Neuronal stem cell (in vitro differentiated cells): ENCODE data around the gene ANK2.

ENCODE experiments used
- DNase-seq: peaks from one replicate; pipeline ENCODE4 v3.0.0-alpha.2; 2013; ENCODE audit warnings: low spot score
- H2AFZ ChIP-seq: one replicate; pipeline ENCODE4 v1.6.1; 2013; ENCODE audit warnings: mild to moderate bottlenecking, low read length, inconsistent platforms
- H2AK5ac ChIP-seq: 2 replicates; pipeline ENCODE4 v1.6.1; 2013; ENCODE audit warnings: low read depth, mild to moderate bottlenecking, inconsistent platforms, low read length, moderate library complexity, mixed read lengths
- H2BK120ac ChIP-seq: 2 replicates; pipeline ENCODE4 v1.6.1; 2013; ENCODE audit warnings: low read depth, mild to moderate bottlenecking, inconsistent platforms, low read length, moderate library complexity, mixed read lengths
- H2BK12ac ChIP-seq: one replicate; pipeline ENCODE4 v1.6.1; 2013; ENCODE audit warnings: low read length, inconsistent platforms
- H2BK15ac ChIP-seq: 2 replicates; pipeline ENCODE4 v1.6.1; 2013; ENCODE audit warnings: mild to moderate bottlenecking, low read length, inconsistent platforms, mixed read lengths
- H2BK5ac ChIP-seq: one replicate; pipeline ENCODE4 v1.6.1; 2013; ENCODE audit warnings: inconsistent platforms, mild to moderate bottlenecking, low read length, moderate library complexity
- H3K14ac ChIP-seq: one replicate; pipeline ENCODE4 v1.6.1; 2013; ENCODE audit warnings: low read length, inconsistent platforms
- H3K18ac ChIP-seq: 2 replicates; pipeline ENCODE4 v1.6.1; 2013; ENCODE audit warnings: low read length, inconsistent platforms
- H3K23ac ChIP-seq: 2 replicates; pipeline ENCODE4 v1.6.1; 2013; ENCODE audit warnings: low read depth, mild to moderate bottlenecking, mixed read lengths, low read length, inconsistent platforms; ENCODE audit not compliant: poor library complexity
- H3K27ac ChIP-seq: replicated peaks from 3 replicates; pipeline ENCODE4 v1.5.1; 2013; ENCODE audit warnings: low read length, inconsistent platforms
- H3K27me3 ChIP-seq, 3 experiments: 2 replicates each; pipeline ENCODE4 v1.6.1; 2013; ENCODE audit warnings: low read length in 3 of 3, mild to moderate bottlenecking in 2 of 3, inconsistent platforms in 1 of 3, low read depth in 1 of 3, mixed read lengths in 1 of 3, moderate library complexity in 1 of 3; ENCODE audit not compliant: control insufficient read depth in 3 of 3, insufficient read depth in 3 of 3
- H3K36me3 ChIP-seq, 2 donors: replicated peaks in 1 of 2; 2 replicates each; pipeline ENCODE4 v1.6.1; 2013; ENCODE audit warnings: low read length in 2 of 2; ENCODE audit not compliant: control insufficient read depth in 2 of 2, insufficient read depth in 2 of 2
- H3K4ac ChIP-seq: 2 replicates; pipeline ENCODE4 v1.6.1; 2013; ENCODE audit warnings: inconsistent platforms, mild to moderate bottlenecking, low read length, moderate library complexity
- H3K4me1 ChIP-seq, 2 donors: 1 replicate in 1 of 2; 2 replicates in 1 of 2; pipeline ENCODE4 v1.6.1; 2013; ENCODE audit warnings: low read length in 2 of 2, low read depth in 1 of 2; ENCODE audit not compliant: control insufficient read depth in 2 of 2, insufficient read depth in 1 of 2
- H3K4me2 ChIP-seq: one replicate; pipeline ENCODE4 v1.6.1; 2013; ENCODE audit warnings: mild to moderate bottlenecking, low read length, inconsistent platforms; ENCODE audit not compliant: insufficient read depth, poor library complexity, severe bottlenecking
- H3K4me3 ChIP-seq, 2 donors: 2 replicates each; pipeline ENCODE4 v1.5.1; 2013; ENCODE audit warnings: low read length in 2 of 2, mild to moderate bottlenecking in 2 of 2, inconsistent platforms in 1 of 2, moderate library complexity in 1 of 2
- H3K79me1 ChIP-seq: one replicate; pipeline ENCODE4 v1.6.1; 2013; ENCODE audit warnings: low read depth, mild to moderate bottlenecking, inconsistent platforms, low read length, moderate library complexity
- H3K9ac ChIP-seq: one replicate; pipeline ENCODE4 v1.6.1; 2013; ENCODE audit warnings: mild to moderate bottlenecking, low read depth, low read length, inconsistent platforms; ENCODE audit not compliant: poor library complexity
- H3K9me3 ChIP-seq, 2 donors: replicated peaks in 1 of 2; 2 replicates each; pipeline versions ENCODE3 to v1.6.1; 2013; ENCODE audit warnings: low read length in 2 of 2, mild to moderate bottlenecking in 2 of 2, inconsistent platforms in 1 of 2, low read depth in 1 of 2, mixed read lengths in 1 of 2, moderate library complexity in 1 of 2; ENCODE audit not compliant: control insufficient read depth in 2 of 2, insufficient read depth in 1 of 2
- H4K8ac ChIP-seq: one replicate; pipeline ENCODE4 v1.6.1; 2013; ENCODE audit warnings: low read depth, mild to moderate bottlenecking, inconsistent platforms, low read length, moderate library complexity
- H4K91ac ChIP-seq: one replicate; pipeline ENCODE4 v1.6.1; 2013; ENCODE audit warnings: low read length, low read depth, mild to moderate bottlenecking, inconsistent platforms; ENCODE audit not compliant: poor library complexity
- WGBS, 2 donors: extraction: QIAGEN DNeasy Blood & Tissue Kit; methylation state at CpG; one replicate each; pipeline ENCODE4 v1.1.7; 2013; ENCODE audit warnings: missing lambda C conversion rate in 2 of 2, mixed read lengths in 1 of 2; ENCODE audit not compliant: insufficient read length in 2 of 2, insufficient replicate concordance in 1 of 2; ENCODE audit errors: extremely low coverage in 2 of 2; 5-methylcytosine and 5-hydroxymethylcytosine counted together

ANK2 gene

DNA sequence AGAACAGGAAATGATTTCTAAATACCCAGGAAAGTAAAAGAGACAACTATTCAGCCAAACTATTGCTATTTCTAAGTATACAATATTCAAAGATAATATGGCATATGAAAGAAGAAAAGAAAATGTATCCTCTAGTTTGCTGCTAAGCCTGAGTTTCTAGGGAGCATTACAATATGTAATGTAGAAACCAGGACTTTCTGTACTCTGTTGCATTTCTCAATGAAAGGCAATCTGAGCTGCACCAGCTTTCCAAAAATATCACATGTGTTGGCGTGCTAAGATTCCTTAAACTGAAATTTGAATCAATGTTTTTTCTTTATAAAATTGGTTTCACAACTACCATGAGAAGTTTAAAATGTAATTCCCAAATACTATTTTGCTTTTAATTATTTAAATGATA, 129.6 kb downstream of the ANK2 start:
- H3K18ac ChIP-seq: no peak overlapping the region
- H3K14ac ChIP-seq: no peak overlapping the region
- H3K4me3 ChIP-seq: no peak overlapping the region
- H4K91ac ChIP-seq: no peak overlapping the region
- no peak overlapping the region for H4K8ac ChIP-seq
- H3K4me1 ChIP-seq: peaks cover 0 to 5% of the 10 kb centered on the region in 2 donors
- H3K4ac ChIP-seq: no peak overlapping the region
- H2BK5ac ChIP-seq: no peak overlapping the region
- no peak overlapping the region for H2BK12ac ChIP-seq
- no peak overlapping the region for H2AK5ac ChIP-seq
- H3K4me2 ChIP-seq: no peak overlapping the region
- no peak overlapping the region for H3K9ac ChIP-seq
- WGBS, 2 donors: no CpG with 5 or more reads among the region's 1 CpG
- no peaks in the 10 kb centered on the region for H3K36me3 ChIP-seq
- H3K23ac ChIP-seq: no peak overlapping the region
- no peaks in the 10 kb centered on the region for H3K27me3 ChIP-seq
- no peaks in the 10 kb centered on the region for H3K9me3 ChIP-seq
- H2AFZ ChIP-seq: no peak overlapping the region
- H2BK15ac ChIP-seq: no peak overlapping the region
- no peak overlapping the region for H2BK120ac ChIP-seq
- DNase-seq: no peak
- H3K79me1 ChIP-seq: no peaks in the 10 kb centered on the region
- H3K27ac ChIP-seq: no peak overlapping the region

- Histone ChIP-seq H3K36me3 (no peaks in the 10 kb centered on the region), H3K79me1 (no peaks in the 10 kb centered on the region), H3K14ac (no peak overlapping the region), H3K27me3 (no peaks in the 10 kb centered on the region), H3K4ac (no peak overlapping the region), H4K91ac (no peak overlapping the region), H3K9me3 (no peaks in the 10 kb centered on the region), H3K27ac (no peak overlapping the region), H3K9ac (no peak overlapping the region), H3K4me3 (no peak overlapping the region), H3K23ac (no peak overlapping the region), H4K8ac (no peak overlapping the region), H3K4me1 (peaks cover 0 to 5% of the 10 kb centered on the region in 2 donors), H2BK12ac (no peak overlapping the region), H3K4me2 (no peak overlapping the region), H2BK5ac (no peak overlapping the region), H2AK5ac (no peak overlapping the region), H2BK120ac (no peak overlapping the region), H3K18ac (no peak overlapping the region), H2AFZ (no peak overlapping the region), H2BK15ac (no peak overlapping the region)
- WGBS, 2 donors: no CpG with 5 or more reads among the region's 2 CpGs
- DNase-seq: no peak
Measured at GRCh38 chr4:113179996-113180395, 130.5 kb downstream of the ANK2 start.

GRCh38 chr4:113181289-113182007, 132.0 kb downstream of the ANK2 start:
- H3K9ac ChIP-seq: no peak overlapping the region
- no peak overlapping the region for H4K91ac ChIP-seq
- no peaks in the 10 kb centered on the region for H3K9me3 ChIP-seq
- no peak overlapping the region for H3K4me3 ChIP-seq
- no peak overlapping the region for H3K14ac ChIP-seq
- H3K4ac ChIP-seq: no peak overlapping the region
- H2BK120ac ChIP-seq: no peak overlapping the region
- H3K27ac ChIP-seq: no peak overlapping the region
- H2BK15ac ChIP-seq: no peak overlapping the region
- H2AK5ac ChIP-seq: no peak overlapping the region
- H2BK12ac ChIP-seq: no peak overlapping the region
- H3K36me3 ChIP-seq: no peaks in the 10 kb centered on the region
- H4K8ac ChIP-seq: no peak overlapping the region
- no peaks in the 10 kb centered on the region for H3K79me1 ChIP-seq
- DNase-seq: no peak
- no peak overlapping the region for H3K18ac ChIP-seq
- H3K4me2 ChIP-seq: no peak overlapping the region
- no peak overlapping the region for H2AFZ ChIP-seq
- no CpG with 5 or more reads among the region's 11 CpGs for whole genome bisulfite sequencing, 2 donors
- H2BK5ac ChIP-seq: no peak overlapping the region
- no peaks in the 10 kb centered on the region for H3K27me3 ChIP-seq
- peaks cover 0 to 5% of the 10 kb centered on the region in 2 donors for H3K4me1 ChIP-seq
- H3K23ac ChIP-seq: no peak overlapping the region

- Histone ChIP-seq H2BK15ac (no peak overlapping the region), H3K79me1 (no peaks in the 10 kb centered on the region), H3K4me3 (no peak overlapping the region), H2AK5ac (no peak overlapping the region), H3K4me1 (peaks cover 0 to 5% of the 10 kb centered on the region in 2 donors), H4K8ac (no peak overlapping the region), H3K4ac (no peak overlapping the region), H3K9me3 (no peaks in the 10 kb centered on the region), H2AFZ (no peak overlapping the region), H2BK5ac (no peak overlapping the region), H2BK12ac (no peak overlapping the region), H3K23ac (no peak overlapping the region), H3K14ac (no peak overlapping the region), H3K18ac (no peak overlapping the region), H4K91ac (no peak overlapping the region), H3K27ac (no peak overlapping the region), H3K9ac (no peak overlapping the region), H3K4me2 (no peak overlapping the region), H3K36me3 (no peaks in the 10 kb centered on the region), H3K27me3 (no peaks in the 10 kb centered on the region), H2BK120ac (no peak overlapping the region)
- no CpG with 5 or more reads among the region's 5 CpGs for WGBS, 2 donors
- DNase-seq: no peak
Measured at GRCh38 chr4:113183032-113183605, 133.7 kb downstream of the ANK2 start.
